HEK293 (cell line): ENCODE results near the gene ANKRD37.

Experiments used
- IKZF3 ChIP-seq: fragments of 450-650 bp; IDR thresholded peaks from 2 replicates; pipeline ENCODE4 v1.5.0; 2018; ENCODE audit warnings: missing biosample characterization, mild to moderate bottlenecking, missing genetic modification characterization, moderate library complexity
- OSR2 ChIP-seq: fragments of 450-650 bp; formaldehyde crosslinking; IDR thresholded peaks from 2 replicates; pipeline ENCODE4 v1.5.1; 2016; ENCODE audit warnings: missing biosample characterization, missing genetic modification characterization
- YY1 ChIP-seq: fragments of 450-650 bp; formaldehyde crosslinking; IDR thresholded peaks from 2 replicates; pipeline ENCODE4 v1.5.1; 2018; ENCODE audit warnings: missing biosample characterization, missing genetic modification characterization
- ZFP41 ChIP-seq: fragments of 450-650 bp; formaldehyde crosslinking; IDR thresholded peaks from 2 replicates; pipeline ENCODE4 v1.5.1; 2016; ENCODE audit warnings: missing biosample characterization, missing genetic modification characterization, borderline replicate concordance
- ZIC2 ChIP-seq: fragments of 450-650 bp; formaldehyde crosslinking; IDR thresholded peaks from 2 replicates; pipeline ENCODE4 v1.5.1; 2016; ENCODE audit warnings: missing biosample characterization, missing genetic modification characterization
- ZNF132 ChIP-seq: fragments of 450-650 bp; formaldehyde crosslinking; IDR thresholded peaks from 2 replicates; pipeline ENCODE4 v1.5.1; 2017; ENCODE audit warnings: missing biosample characterization, missing genetic modification characterization, borderline replicate concordance
- ZNF843 ChIP-seq: fragments of 450-650 bp; formaldehyde crosslinking; IDR thresholded peaks from 2 replicates; pipeline ENCODE4 v1.5.1; 2016; ENCODE audit warnings: missing biosample characterization, missing genetic modification characterization
- ZSCAN23 ChIP-seq: fragments of 450-650 bp; formaldehyde crosslinking; IDR thresholded peaks from 2 replicates; pipeline ENCODE4 v1.5.1; 2016; ENCODE audit warnings: missing biosample characterization, missing genetic modification characterization
- TF ChIP-seq, protein P1 (sequence below): fragments of 450-650 bp; formaldehyde crosslinking; IDR thresholded peaks from 2 replicates; pipeline ENCODE4 v1.5.1; 2016; ENCODE audit warnings: missing biosample characterization, missing genetic modification characterization
- TF ChIP-seq, protein P2 (sequence below): fragments of 450-650 bp; formaldehyde crosslinking; IDR thresholded peaks from 2 replicates; pipeline ENCODE4 v1.5.1; 2016; ENCODE audit warnings: missing biosample characterization, missing genetic modification characterization
- TF ChIP-seq, protein P3 (sequence below): fragments of 450-650 bp; formaldehyde crosslinking; IDR thresholded peaks from 2 replicates; pipeline ENCODE4 v1.5.1; 2016; ENCODE audit warnings: missing biosample characterization, missing genetic modification characterization
- TF ChIP-seq, protein P4 (sequence below): fragments of 450-650 bp; formaldehyde crosslinking; IDR thresholded peaks from 2 replicates; pipeline ENCODE4 v1.5.1; 2016; ENCODE audit warnings: missing biosample characterization, missing genetic modification characterization

DNA sequence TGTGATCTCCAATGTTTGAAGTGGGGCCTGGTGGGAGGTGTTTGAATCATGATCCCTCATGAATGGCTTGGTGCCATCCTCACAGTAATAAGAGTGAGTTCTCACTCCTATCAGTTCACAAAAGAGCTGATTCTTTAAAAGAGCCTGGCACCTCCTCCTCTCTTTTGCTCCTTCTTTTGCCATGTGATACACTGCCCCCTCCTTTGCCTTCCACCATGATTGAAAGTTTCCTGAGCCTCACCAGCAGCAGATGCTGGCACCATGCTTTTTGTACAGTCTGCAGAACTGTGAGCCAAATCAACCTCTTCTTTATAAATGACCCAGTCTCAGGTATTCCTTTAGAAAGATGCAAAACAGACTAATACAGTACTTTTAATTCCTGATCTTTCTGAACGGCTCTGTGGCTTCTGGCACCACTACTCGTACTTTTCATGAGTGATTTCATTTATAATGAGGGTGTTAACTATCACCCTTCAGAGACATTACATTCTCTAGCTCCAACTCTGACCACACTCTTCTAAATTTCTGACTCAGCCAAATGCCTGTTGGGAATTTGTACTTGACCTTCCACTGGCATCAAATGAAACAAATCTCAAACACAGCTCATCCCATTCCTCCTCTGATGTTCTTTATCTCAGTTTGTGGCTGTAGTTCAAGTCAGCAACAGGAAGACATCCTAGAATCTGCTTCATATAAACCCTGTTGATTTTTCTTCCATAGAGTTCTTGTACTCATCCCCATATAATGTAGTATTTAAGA is 24.9 kb downstream of the ANKRD37 start:
- TF ChIP-seq ZSCAN23 (tag by site-specific recombination), result no peak
- TF ChIP-seq, protein P1, sequence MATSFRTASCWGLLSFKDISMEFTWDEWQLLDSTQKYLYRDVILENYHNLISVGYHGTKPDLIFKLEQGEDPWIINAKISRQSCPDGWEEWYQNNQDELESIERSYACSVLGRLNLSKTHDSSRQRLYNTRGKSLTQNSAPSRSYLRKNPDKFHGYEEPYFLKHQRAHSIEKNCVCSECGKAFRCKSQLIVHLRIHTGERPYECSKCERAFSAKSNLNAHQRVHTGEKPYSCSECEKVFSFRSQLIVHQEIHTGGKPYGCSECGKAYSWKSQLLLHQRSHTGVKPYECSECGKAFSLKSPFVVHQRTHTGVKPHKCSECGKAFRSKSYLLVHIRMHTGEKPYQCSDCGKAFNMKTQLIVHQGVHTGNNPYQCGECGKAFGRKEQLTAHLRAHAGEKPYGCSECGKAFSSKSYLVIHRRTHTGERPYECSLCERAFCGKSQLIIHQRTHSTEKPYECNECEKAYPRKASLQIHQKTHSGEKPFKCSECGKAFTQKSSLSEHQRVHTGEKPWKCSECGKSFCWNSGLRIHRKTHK (tag by site-specific recombination), result no peak
- TF ChIP-seq, protein P2, sequence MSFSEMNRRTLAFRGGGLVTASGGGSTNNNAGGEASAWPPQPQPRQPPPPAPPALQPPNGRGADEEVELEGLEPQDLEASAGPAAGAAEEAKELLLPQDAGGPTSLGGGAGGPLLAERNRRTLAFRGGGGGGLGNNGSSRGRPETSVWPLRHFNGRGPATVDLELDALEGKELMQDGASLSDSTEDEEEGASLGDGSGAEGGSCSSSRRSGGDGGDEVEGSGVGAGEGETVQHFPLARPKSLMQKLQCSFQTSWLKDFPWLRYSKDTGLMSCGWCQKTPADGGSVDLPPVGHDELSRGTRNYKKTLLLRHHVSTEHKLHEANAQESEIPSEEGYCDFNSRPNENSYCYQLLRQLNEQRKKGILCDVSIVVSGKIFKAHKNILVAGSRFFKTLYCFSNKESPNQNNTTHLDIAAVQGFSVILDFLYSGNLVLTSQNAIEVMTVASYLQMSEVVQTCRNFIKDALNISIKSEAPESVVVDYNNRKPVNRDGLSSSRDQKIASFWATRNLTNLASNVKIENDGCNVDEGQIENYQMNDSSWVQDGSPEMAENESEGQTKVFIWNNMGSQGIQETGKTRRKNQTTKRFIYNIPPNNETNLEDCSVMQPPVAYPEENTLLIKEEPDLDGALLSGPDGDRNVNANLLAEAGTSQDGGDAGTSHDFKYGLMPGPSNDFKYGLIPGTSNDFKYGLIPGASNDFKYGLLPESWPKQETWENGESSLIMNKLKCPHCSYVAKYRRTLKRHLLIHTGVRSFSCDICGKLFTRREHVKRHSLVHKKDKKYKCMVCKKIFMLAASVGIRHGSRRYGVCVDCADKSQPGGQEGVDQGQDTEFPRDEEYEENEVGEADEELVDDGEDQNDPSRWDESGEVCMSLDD, result no peak
- no peak for TF ChIP-seq ZIC2 (tag by site-specific recombination)
- TF ChIP-seq, protein P3, sequence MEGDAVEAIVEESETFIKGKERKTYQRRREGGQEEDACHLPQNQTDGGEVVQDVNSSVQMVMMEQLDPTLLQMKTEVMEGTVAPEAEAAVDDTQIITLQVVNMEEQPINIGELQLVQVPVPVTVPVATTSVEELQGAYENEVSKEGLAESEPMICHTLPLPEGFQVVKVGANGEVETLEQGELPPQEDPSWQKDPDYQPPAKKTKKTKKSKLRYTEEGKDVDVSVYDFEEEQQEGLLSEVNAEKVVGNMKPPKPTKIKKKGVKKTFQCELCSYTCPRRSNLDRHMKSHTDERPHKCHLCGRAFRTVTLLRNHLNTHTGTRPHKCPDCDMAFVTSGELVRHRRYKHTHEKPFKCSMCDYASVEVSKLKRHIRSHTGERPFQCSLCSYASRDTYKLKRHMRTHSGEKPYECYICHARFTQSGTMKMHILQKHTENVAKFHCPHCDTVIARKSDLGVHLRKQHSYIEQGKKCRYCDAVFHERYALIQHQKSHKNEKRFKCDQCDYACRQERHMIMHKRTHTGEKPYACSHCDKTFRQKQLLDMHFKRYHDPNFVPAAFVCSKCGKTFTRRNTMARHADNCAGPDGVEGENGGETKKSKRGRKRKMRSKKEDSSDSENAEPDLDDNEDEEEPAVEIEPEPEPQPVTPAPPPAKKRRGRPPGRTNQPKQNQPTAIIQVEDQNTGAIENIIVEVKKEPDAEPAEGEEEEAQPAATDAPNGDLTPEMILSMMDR (tag by site-specific recombination), result no peak
- no peak for TF ChIP-seq ZFP41 (tag by site-specific recombination)
- no peak for TF ChIP-seq ZNF132 (tag by site-specific recombination)
- no peak for TF ChIP-seq OSR2 (tag by site-specific recombination)
- TF ChIP-seq ZNF843 (tag by site-specific recombination), result no peak
- TF ChIP-seq, protein P4, sequence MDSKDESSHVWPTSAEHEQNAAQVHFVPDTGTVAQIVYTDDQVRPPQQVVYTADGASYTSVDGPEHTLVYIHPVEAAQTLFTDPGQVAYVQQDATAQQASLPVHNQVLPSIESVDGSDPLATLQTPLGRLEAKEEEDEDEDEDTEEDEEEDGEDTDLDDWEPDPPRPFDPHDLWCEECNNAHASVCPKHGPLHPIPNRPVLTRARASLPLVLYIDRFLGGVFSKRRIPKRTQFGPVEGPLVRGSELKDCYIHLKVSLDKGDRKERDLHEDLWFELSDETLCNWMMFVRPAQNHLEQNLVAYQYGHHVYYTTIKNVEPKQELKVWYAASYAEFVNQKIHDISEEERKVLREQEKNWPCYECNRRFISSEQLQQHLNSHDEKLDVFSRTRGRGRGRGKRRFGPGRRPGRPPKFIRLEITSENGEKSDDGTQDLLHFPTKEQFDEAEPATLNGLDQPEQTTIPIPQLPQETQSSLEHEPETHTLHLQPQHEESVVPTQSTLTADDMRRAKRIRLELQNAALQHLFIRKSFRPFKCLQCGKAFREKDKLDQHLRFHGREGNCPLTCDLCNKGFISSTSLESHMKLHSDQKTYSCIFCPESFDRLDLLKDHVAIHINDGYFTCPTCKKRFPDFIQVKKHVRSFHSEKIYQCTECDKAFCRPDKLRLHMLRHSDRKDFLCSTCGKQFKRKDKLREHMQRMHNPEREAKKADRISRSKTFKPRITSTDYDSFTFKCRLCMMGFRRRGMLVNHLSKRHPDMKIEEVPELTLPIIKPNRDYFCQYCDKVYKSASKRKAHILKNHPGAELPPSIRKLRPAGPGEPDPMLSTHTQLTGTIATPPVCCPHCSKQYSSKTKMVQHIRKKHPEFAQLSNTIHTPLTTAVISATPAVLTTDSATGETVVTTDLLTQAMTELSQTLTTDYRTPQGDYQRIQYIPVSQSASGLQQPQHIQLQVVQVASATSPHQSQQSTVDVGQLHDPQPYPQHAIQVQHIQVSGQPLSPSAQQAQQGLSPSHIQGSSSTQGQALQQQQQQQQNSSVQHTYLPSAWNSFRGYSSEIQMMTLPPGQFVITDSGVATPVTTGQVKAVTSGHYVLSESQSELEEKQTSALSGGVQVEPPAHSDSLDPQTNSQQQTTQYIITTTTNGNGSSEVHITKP (tag by site-specific recombination), result no peak
- no peak for TF ChIP-seq YY1 (tag by site-specific recombination)
- no peak for TF ChIP-seq IKZF3
